Astrocyte (in vitro differentiated cells and primary cell): ENCODE results near the gene PEPD. TPM values are rescaled to one million over a fixed set of nuclear protein-coding genes. Genes with fewer than 3 reads are reported as not detected.

Experiments
- DNase-seq: peaks from one replicate; pipeline ENCODE4 v3.0.0-alpha.2; 2010; ENCODE audit warnings: low read depth
- FAIRE-seq: peaks from 2 replicates; lab custom pipeline; 2011; peaks lifted over from hg19 to GRCh38; lab: Jason Lieb, UNC
- H2AFZ ChIP-seq: 2 replicates; pipeline ENCODE4 v1.6.0; 2012; ENCODE audit warnings: low read depth, low read length, inconsistent platforms
- H3K27ac ChIP-seq: 2 replicates; pipeline ENCODE4 v1.5.1; 2011; ENCODE audit warnings: low read depth, low read length, inconsistent platforms
- H3K27me3 ChIP-seq: 2 replicates; pipeline ENCODE4 v1.6.0; 2011; ENCODE audit warnings: low read length, inconsistent platforms; ENCODE audit not compliant: insufficient read depth
- H3K36me3 ChIP-seq: 2 replicates; pipeline ENCODE4 v1.5.1; 2011; ENCODE audit warnings: low read length, inconsistent platforms; ENCODE audit not compliant: insufficient read depth
- H3K4me1 ChIP-seq: 2 replicates; pipeline ENCODE4 v1.5.1; 2011; ENCODE audit warnings: low read length, inconsistent platforms; ENCODE audit not compliant: insufficient read depth
- H3K4me2 ChIP-seq: 2 replicates; pipeline ENCODE4 v1.6.0; 2012; ENCODE audit warnings: low read length, inconsistent platforms
- H3K4me3 ChIP-seq: 2 replicates; pipeline ENCODE4 v1.5.1; 2011; ENCODE audit warnings: low read depth, mild to moderate bottlenecking, low read length, inconsistent platforms; ENCODE audit not compliant: insufficient read depth
- H3K79me2 ChIP-seq: 2 replicates; pipeline ENCODE4 v1.6.0; 2012; ENCODE audit warnings: mild to moderate bottlenecking, low read length, inconsistent platforms; ENCODE audit not compliant: insufficient read depth
- H3K9ac ChIP-seq: 2 replicates; pipeline ENCODE4 v1.6.0; 2012; ENCODE audit warnings: mild to moderate bottlenecking, low read length, inconsistent platforms
- H3K9me3 ChIP-seq: 2 replicates; pipeline ENCODE4 v1.5.1; 2012; ENCODE audit warnings: low read depth, mild to moderate bottlenecking, low read length, inconsistent platforms; ENCODE audit not compliant: insufficient read depth
- H4K20me1 ChIP-seq: 2 replicates; pipeline ENCODE4 v1.6.0; 2012; ENCODE audit warnings: low read length, inconsistent platforms; ENCODE audit not compliant: insufficient read depth
- H3K27ac Mint-ChIP-seq: one replicate; pipeline ENCODE4 v1.8.0; 2021; ENCODE audit warnings: mild to moderate bottlenecking, mixed read lengths; ENCODE audit not compliant: unreplicated experiment
- H3K27me3 Mint-ChIP-seq: one replicate; pipeline ENCODE4 v1.8.0; 2021; ENCODE audit warnings: low read depth, mixed read lengths; ENCODE audit not compliant: unreplicated experiment
- H3K36me3 Mint-ChIP-seq: one replicate; pipeline ENCODE4 v1.8.0; 2021; ENCODE audit warnings: low read depth, mixed read lengths; ENCODE audit not compliant: unreplicated experiment
- H3K4me1 Mint-ChIP-seq: one replicate; pipeline ENCODE4 v1.8.0; 2021; ENCODE audit warnings: low read depth, mixed read lengths; ENCODE audit not compliant: unreplicated experiment
- H3K4me3 Mint-ChIP-seq: one replicate; pipeline ENCODE4 v1.8.0; 2021; ENCODE audit warnings: mild to moderate bottlenecking, moderate library complexity, mixed read lengths; ENCODE audit not compliant: unreplicated experiment
- H3K9me3 Mint-ChIP-seq: one replicate; pipeline ENCODE4 v1.8.0; 2021; ENCODE audit warnings: mild to moderate bottlenecking, mixed read lengths; ENCODE audit not compliant: unreplicated experiment
- CTCF ChIP-seq: IDR thresholded peaks from 2 replicates; pipeline ENCODE4 v1.5.1; 2011; ENCODE audit warnings: low read depth, mild to moderate bottlenecking, inconsistent platforms, low read length, moderate library complexity; ENCODE audit not compliant: insufficient read depth
- EZH2 ChIP-seq: IDR thresholded peaks from 2 replicates; pipeline ENCODE4 v1.6.1; 2012; ENCODE audit warnings: mild to moderate bottlenecking, low read length, inconsistent platforms; ENCODE audit not compliant: insufficient read depth
- total RNA-seq: library from RNA; stranded (reverse); gene quantifications from 2 replicates; pipeline ENCODE4 v1.2.1, GENCODE V29; 2021

PEPD gene
- total RNA-seq, 1 donor from 2014 or later = 37.9 TPM

- no peak for DNase-seq
- no peaks in the 10 kb centered on the region for H3K4me1 ChIP-seq
- TF ChIP-seq EZH2 (no peak), CTCF (no peak)
- Mint-ChIP-seq H3K27ac (no peak overlapping the region), H3K4me1 (peaks cover 2% of the 10 kb centered on the region), H3K9me3 (no peaks in the 10 kb centered on the region), H3K27me3 (peaks cover 5% of the 10 kb centered on the region), H3K4me3 (no peak overlapping the region), H3K36me3 (no peaks in the 10 kb centered on the region)
- no peak overlapping the region for H3K4me3 ChIP-seq
- H3K9me3 ChIP-seq = no peaks in the 10 kb centered on the region
- H3K4me2 ChIP-seq = no peak overlapping the region
- H3K36me3 ChIP-seq = no peaks in the 10 kb centered on the region
- no peaks in the 10 kb centered on the region for H3K79me2 ChIP-seq
- H3K9ac ChIP-seq = no peak overlapping the region
- peaks cover 11% of the 10 kb centered on the region for H4K20me1 ChIP-seq
- H3K27me3 ChIP-seq = no peaks in the 10 kb centered on the region
- FAIRE-seq = no peak
- no peak overlapping the region for H3K27ac ChIP-seq
- H2AFZ ChIP-seq = no peak overlapping the region
Measured at GRCh38 chr19:33410915-33411401, 110.6 kb downstream of the PEPD start.

GRCh38 chr19:33409906-33410685 is 111.5 kb downstream of the PEPD start:
- no peaks in the 10 kb centered on the region for H3K79me2 ChIP-seq
- no peak overlapping the region for H3K4me3 ChIP-seq
- peaks cover 9% of the 10 kb centered on the region for H4K20me1 ChIP-seq
- peaks cover 3% of the 10 kb centered on the region for H3K4me1 Mint-ChIP-seq
- peaks cover 6% of the 10 kb centered on the region for H3K27me3 Mint-ChIP-seq
- H2AFZ ChIP-seq = no peak overlapping the region
- no peak overlapping the region for H3K27ac ChIP-seq
- no peaks in the 10 kb centered on the region for H3K9me3 ChIP-seq
- DNase-seq = no peak
- H3K36me3 Mint-ChIP-seq = no peaks in the 10 kb centered on the region
- no peak for FAIRE-seq
- no peaks in the 10 kb centered on the region for H3K27me3 ChIP-seq
- H3K4me3 Mint-ChIP-seq = no peak overlapping the region
- no peaks in the 10 kb centered on the region for H3K4me1 ChIP-seq
- no peak for TF ChIP-seq EZH2
- no peak for TF ChIP-seq CTCF
- no peak overlapping the region for H3K4me2 ChIP-seq
- no peaks in the 10 kb centered on the region for H3K36me3 ChIP-seq
- H3K9me3 Mint-ChIP-seq = no peaks in the 10 kb centered on the region
- no peak overlapping the region for H3K9ac ChIP-seq
- no peak overlapping the region for H3K27ac Mint-ChIP-seq
